ENCODE data around the gene CCDC107. TPM values are rescaled to one million over a fixed set of nuclear protein-coding genes. Genes with fewer than 3 reads are reported as not detected.

The CCDC107 gene
- total RNA-seq, 3 donors from 2014 or later (not counting 1 experiment from before 2014, with no cell fraction given): 30.9 to 37.9 (median 36.8) TPM

- no peak overlapping the region for H3K27ac Mint-ChIP-seq
- H3K36me3 Mint-ChIP-seq: no peaks in the 10 kb centered on the region
- peaks cover 8% of the 10 kb centered on the region for H3K27me3 ChIP-seq (ENCODE audit: control insufficient read depth, insufficient read depth, low read length)
- H3K4me3 Mint-ChIP-seq: no peak overlapping the region
- peaks cover 9% of the 10 kb centered on the region for H3K4me1 ChIP-seq (ENCODE audit: control insufficient read depth, insufficient read depth, low read length)
- no peaks in the 10 kb centered on the region for H3K9me3 Mint-ChIP-seq
- no peak overlapping the region for H3K27ac ChIP-seq (ENCODE audit: low read length)
- no peaks in the 10 kb centered on the region for H3K9me3 ChIP-seq (ENCODE audit: control insufficient read depth, insufficient read depth, low read length)
- no peak for ATAC-seq
- peaks cover 5 to 10% of the 10 kb centered on the region in 2 donors for H3K4me1 Mint-ChIP-seq
- TF ChIP-seq CTCF (IDR thresholded peaks at IDR 0.05): no peak
- 78% methylated on average over 14 of the region's 15 CpGs for WGBS (ENCODE audit: insufficient coverage)
- H3K36me3 ChIP-seq (ENCODE audit: control insufficient read depth, insufficient read depth, low read length): peaks cover 4% of the 10 kb centered on the region
- H3K27me3 Mint-ChIP-seq (ENCODE audit: low read depth in 2 of 2): peaks cover 0 to 3% of the 10 kb centered on the region in 2 donors
- no peak overlapping the region for H3K4me3 ChIP-seq (ENCODE audit: low read length)
- DNase-seq: no peak
- intact Hi-C loops (cut with micrococcal nuclease): no loop called here
Observed at GRCh38 chr9:35680331-35681105, 22.4 kb downstream of the CCDC107 start.

GRCh38 chr9:35681341-35682002 lies 23.4 kb downstream of the CCDC107 start:
- no peaks in the 10 kb centered on the region for H3K9me3 ChIP-seq (ENCODE audit: control insufficient read depth, insufficient read depth, low read length)
- no peak for TF ChIP-seq CTCF (IDR thresholded peaks at IDR 0.05)
- H3K27ac Mint-ChIP-seq: no peak overlapping the region
- peaks cover 1% of the 10 kb centered on the region in 2 donors for H3K4me1 Mint-ChIP-seq
- DNase-seq (no peak), ATAC-seq (no peak)
- H3K36me3 Mint-ChIP-seq: no peaks in the 10 kb centered on the region
- peaks cover under 1% of the 10 kb centered on the region for H3K4me1 ChIP-seq (ENCODE audit: control insufficient read depth, insufficient read depth, low read length)
- H3K4me3 ChIP-seq (ENCODE audit: low read length): no peak overlapping the region
- H3K4me3 Mint-ChIP-seq: no peak overlapping the region
- H3K9me3 Mint-ChIP-seq: no peaks in the 10 kb centered on the region
- intact Hi-C loops (cut with micrococcal nuclease): no loop called here
- peaks cover 4% of the 10 kb centered on the region for H3K36me3 ChIP-seq (ENCODE audit: control insufficient read depth, insufficient read depth, low read length)
- H3K27ac ChIP-seq (ENCODE audit: low read length): no peak overlapping the region
- peaks cover under 1% of the 10 kb centered on the region for H3K27me3 ChIP-seq (ENCODE audit: control insufficient read depth, insufficient read depth, low read length)
- 81% methylated on average over 3 of the region's 3 CpGs for WGBS (ENCODE audit: insufficient coverage)
- H3K27me3 Mint-ChIP-seq (ENCODE audit: low read depth in 2 of 2): no peaks in the 10 kb centered on the region

GRCh38 chr9:35682051-35682450 lies 24.0 kb downstream of the CCDC107 start:
- Mint-ChIP-seq H3K4me1 (no peaks in the 10 kb centered on the region), H3K27me3 (ENCODE audit: low read depth in 2 of 2) (no peaks in the 10 kb centered on the region), H3K4me3 (no peak overlapping the region), H3K27ac (no peak overlapping the region), H3K36me3 (no peaks in the 10 kb centered on the region), H3K9me3 (no peaks in the 10 kb centered on the region)
- no peak for TF ChIP-seq CTCF (IDR thresholded peaks at IDR 0.05)
- no peak for DNase-seq
- Histone ChIP-seq H3K9me3 (ENCODE audit: control insufficient read depth, insufficient read depth, low read length) (no peaks in the 10 kb centered on the region), H3K4me1 (ENCODE audit: control insufficient read depth, insufficient read depth, low read length) (no peaks in the 10 kb centered on the region), H3K27me3 (ENCODE audit: control insufficient read depth, insufficient read depth, low read length) (no peaks in the 10 kb centered on the region), H3K4me3 (ENCODE audit: low read length) (no peak overlapping the region), H3K27ac (ENCODE audit: low read length) (no peak overlapping the region), H3K36me3 (ENCODE audit: control insufficient read depth, insufficient read depth, low read length) (peaks cover 4% of the 10 kb centered on the region)
- intact Hi-C loops (cut with micrococcal nuclease): no loop called here
- ATAC-seq: no peak
- 94% methylated on average over 6 of the region's 6 CpGs for WGBS (ENCODE audit: insufficient coverage)
